ENCODE data around the gene IMMP2L. TPM values are rescaled to one million over a fixed set of nuclear protein-coding genes. Genes with fewer than 3 reads are reported as not detected.
A peak's percentile ranks its signal among the peaks of the same experiment; 100 is the strongest.

The IMMP2L gene
- total and polyA plus RNA-seq, 8 donors = 2.5 to 40.8 (median 20.0) TPM; not detected in 1

GRCh38 chr7:111264981-111265380, 297.3 kb downstream of the IMMP2L start:
- Histone ChIP-seq H3K36me3 (no peaks in the 10 kb centered on the region), H3K4me3 (no peak overlapping the region), H3K4me1 (peaks cover 0 to 26% (median 0%) of the 10 kb centered on the region in 4 donors), H3K9me3 (no peaks in the 10 kb centered on the region), H3K27me3 (no peaks in the 10 kb centered on the region), H3K27ac (no peak overlapping the region)
- WGBS, 5 donors = 83 to 95% (median 93%) methylated on average over 1 of the region's 1 CpG
- TF ChIP-seq POLR2AphosphoS5 (IDR thresholded peaks at IDR 0.05) (no peak), POLR2A (IDR thresholded peaks at IDR 0.05) (no peak), EP300 (IDR thresholded peaks at IDR 0.05) (no peak), CTCF (IDR thresholded peaks at IDR 0.05) (no peak)
- no peak for DNase-seq
- intact Hi-C loops (cut with DNase I; ENCODE audit: low total_unique reads) = no loop called here

GRCh38 chr7:111264111-111264868, 298.0 kb downstream of the IMMP2L start:
- WGBS, 5 donors = 86 to 95% (median 92%) methylated on average over 4 of the region's 4 CpGs
- DNase-seq = no peak

GRCh38 chr7:111262293-111263116, 299.8 kb downstream of the IMMP2L start:
- DNase-seq = peak in 1 of 2 donors; percentile 11
- H3K9me3 ChIP-seq = no peaks in the 10 kb centered on the region
- no peaks in the 10 kb centered on the region for H3K27me3 ChIP-seq
- intact Hi-C loops (cut with DNase I; ENCODE audit: low total_unique reads) = no loop called here
- H3K36me3 ChIP-seq = no peaks in the 10 kb centered on the region
- no peak for TF ChIP-seq POLR2A (IDR thresholded peaks at IDR 0.05)
- no peak for TF ChIP-seq EP300 (IDR thresholded peaks at IDR 0.05)
- no peak for TF ChIP-seq POLR2AphosphoS5 (IDR thresholded peaks at IDR 0.05)
- TF ChIP-seq CTCF (IDR thresholded peaks at IDR 0.05) = no peak
- peaks cover 0 to 26% (median 0%) of the 10 kb centered on the region in 4 donors for H3K4me1 ChIP-seq
- no peak overlapping the region for H3K4me3 ChIP-seq
- no peak overlapping the region for H3K27ac ChIP-seq
- WGBS, 5 donors = 68 to 88% (median 81%) methylated on average over 4 of the region's 4 CpGs

More at GRCh38 chr7:111264111-111264868, 298.0 kb downstream of the IMMP2L start:
- TF ChIP-seq POLR2AphosphoS5 (IDR thresholded peaks at IDR 0.05) (no peak), EP300 (IDR thresholded peaks at IDR 0.05) (no peak), POLR2A (IDR thresholded peaks at IDR 0.05) (no peak), CTCF (IDR thresholded peaks at IDR 0.05) (no peak)
- Histone ChIP-seq H3K4me1 (peaks cover 0 to 26% (median 0%) of the 10 kb centered on the region in 4 donors), H3K9me3 (no peaks in the 10 kb centered on the region), H3K27me3 (no peaks in the 10 kb centered on the region), H3K36me3 (no peaks in the 10 kb centered on the region), H3K4me3 (no peak overlapping the region), H3K27ac (no peak overlapping the region)
- intact Hi-C loops (cut with DNase I; ENCODE audit: low total_unique reads) = no loop called here

GRCh38 chr7:111261496-111261895, 300.8 kb downstream of the IMMP2L start:
- 85 to 93% (median 90%) methylated on average over 3 of the region's 3 CpGs for WGBS, 5 donors
- Histone ChIP-seq H3K27ac (no peak overlapping the region), H3K27me3 (no peaks in the 10 kb centered on the region), H3K4me3 (no peak overlapping the region), H3K4me1 (peaks cover 0 to 21% (median 0%) of the 10 kb centered on the region in 4 donors), H3K36me3 (no peaks in the 10 kb centered on the region), H3K9me3 (no peaks in the 10 kb centered on the region)
- TF ChIP-seq POLR2AphosphoS5 (IDR thresholded peaks at IDR 0.05) = no peak
- no peak for DNase-seq
- intact Hi-C loops (cut with DNase I; ENCODE audit: low total_unique reads) = no loop called here
